SH-SY5Y (cell line): ENCODE results near the gene FAM217B.

Experiments used
- GATA2 ChIP-seq: IDR thresholded peaks from 2 replicates; pipeline ENCODE4 v1.6.1; 2011; ENCODE audit warnings: mild to moderate bottlenecking, low read depth, low read length
- GATA3 ChIP-seq: IDR thresholded peaks from 2 replicates; pipeline ENCODE4 v1.6.1; 2011; ENCODE audit warnings: low read depth, mild to moderate bottlenecking, low read length, moderate library complexity

DNA sequence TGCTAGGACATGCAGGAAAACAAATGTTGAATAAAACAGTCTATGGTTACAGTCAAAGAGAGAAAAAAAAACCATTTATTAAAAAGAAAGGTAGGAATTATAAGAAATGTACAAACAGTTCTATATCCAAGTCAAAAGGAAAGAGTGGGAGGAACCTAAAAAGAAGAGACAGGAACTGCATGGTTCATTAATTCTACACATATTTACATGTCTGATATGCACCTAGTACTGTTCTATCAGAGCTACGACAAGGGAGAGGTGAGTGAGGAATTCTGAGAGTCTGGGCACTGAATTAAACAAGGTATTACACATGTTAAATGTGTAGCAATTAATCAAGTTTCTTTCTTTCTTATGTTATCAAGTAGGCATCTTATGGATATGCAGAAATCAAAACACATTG, 48.6 kb upstream of the FAM217B start:
- TF ChIP-seq GATA2 (no peak), GATA3 (no peak)
